ENCODE measurements around the gene KLHDC3. TPM values are rescaled to one million over a fixed set of nuclear protein-coding genes. Genes with fewer than 3 reads are reported as not detected.

KLHDC3 gene, protein sequence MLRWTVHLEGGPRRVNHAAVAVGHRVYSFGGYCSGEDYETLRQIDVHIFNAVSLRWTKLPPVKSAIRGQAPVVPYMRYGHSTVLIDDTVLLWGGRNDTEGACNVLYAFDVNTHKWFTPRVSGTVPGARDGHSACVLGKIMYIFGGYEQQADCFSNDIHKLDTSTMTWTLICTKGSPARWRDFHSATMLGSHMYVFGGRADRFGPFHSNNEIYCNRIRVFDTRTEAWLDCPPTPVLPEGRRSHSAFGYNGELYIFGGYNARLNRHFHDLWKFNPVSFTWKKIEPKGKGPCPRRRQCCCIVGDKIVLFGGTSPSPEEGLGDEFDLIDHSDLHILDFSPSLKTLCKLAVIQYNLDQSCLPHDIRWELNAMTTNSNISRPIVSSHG
- polyA plus RNA-seq (ENCODE audit: insufficient read length): 245 TPM

DNA sequence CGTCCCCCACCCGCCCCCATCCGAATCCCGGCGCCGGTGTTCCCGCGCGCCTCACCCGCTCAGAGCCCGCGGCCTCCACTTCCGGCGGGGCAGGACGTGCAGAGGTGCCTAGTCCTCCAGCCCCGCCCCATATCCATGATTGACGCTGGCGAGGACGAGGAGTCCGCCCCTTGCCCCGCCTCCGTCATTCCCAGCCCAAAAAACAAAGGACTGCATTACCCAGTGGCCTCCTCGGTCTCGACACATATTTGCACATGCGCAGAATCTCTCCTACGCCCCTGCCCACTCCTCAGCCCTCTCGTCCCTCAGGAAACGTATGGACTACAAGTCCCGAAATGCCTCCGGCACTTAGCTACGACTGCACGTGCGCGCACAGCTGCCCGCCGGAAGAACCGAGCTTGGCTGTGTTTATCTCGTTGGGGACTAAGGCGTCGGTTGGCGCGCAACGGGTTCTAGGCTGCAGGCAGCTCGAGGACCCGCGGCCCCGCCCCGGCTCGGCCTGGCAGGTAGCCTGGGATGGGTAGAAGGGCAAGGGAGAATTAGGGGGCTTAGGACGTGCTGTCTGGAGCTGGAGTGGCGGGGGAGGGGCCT is at the start of gene KLHDC3, which contains the start of gene MEA1:
KLHDC3 (plus strand) TSS at position 407 of the 591 bp plus-strand sequence. CDS start 2,944 bp downstream, outside the sequence.
MEA1 (minus strand) TSS at position 104 of the 591 bp plus-strand sequence. CDS start 133 bp downstream, outside the sequence.
- DNase-seq: peak; percentile 99

DNA sequence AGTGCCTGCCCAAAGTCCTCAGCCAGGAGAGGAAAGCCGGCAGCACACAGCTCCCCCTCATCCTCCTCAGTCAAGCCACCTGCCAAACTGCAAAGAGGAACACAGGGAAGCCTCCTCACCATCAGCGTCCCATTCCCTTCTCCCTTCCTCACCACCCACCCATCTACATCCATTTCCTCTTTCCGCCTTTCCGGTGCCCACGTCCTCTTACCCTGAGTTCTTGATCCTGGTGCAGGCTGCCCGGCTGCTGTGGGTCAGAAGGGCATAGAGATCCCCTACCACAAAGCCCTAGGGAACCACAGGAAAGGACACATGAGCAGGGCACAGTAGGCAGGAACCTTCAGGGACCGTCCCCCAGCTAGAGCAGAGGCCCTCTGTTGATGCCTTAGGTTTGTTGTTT is 47.5 kb upstream of the KLHDC3 start:
- DNase-seq: no peak

DNA sequence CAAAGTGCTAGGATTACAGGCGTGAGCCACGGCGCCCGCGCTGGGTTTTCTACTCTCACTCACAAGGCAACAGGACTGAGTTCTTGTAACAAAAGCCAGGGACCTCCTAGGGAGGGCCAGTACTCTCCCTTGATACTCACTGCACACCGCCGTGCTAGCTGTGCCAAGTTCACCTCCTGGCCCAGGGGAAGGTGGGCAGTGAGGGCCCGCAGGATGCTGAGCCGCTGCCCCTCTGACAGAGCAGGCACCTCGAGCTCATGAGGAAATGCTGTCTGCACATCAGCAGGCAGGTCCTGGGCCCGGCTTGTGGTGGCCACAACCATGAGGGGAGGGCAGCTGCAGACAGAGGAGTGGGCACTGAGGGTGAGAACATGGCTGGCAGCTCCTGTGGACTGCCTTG is 46.8 kb upstream of the KLHDC3 start:
- DNase-seq: no peak

DNA sequence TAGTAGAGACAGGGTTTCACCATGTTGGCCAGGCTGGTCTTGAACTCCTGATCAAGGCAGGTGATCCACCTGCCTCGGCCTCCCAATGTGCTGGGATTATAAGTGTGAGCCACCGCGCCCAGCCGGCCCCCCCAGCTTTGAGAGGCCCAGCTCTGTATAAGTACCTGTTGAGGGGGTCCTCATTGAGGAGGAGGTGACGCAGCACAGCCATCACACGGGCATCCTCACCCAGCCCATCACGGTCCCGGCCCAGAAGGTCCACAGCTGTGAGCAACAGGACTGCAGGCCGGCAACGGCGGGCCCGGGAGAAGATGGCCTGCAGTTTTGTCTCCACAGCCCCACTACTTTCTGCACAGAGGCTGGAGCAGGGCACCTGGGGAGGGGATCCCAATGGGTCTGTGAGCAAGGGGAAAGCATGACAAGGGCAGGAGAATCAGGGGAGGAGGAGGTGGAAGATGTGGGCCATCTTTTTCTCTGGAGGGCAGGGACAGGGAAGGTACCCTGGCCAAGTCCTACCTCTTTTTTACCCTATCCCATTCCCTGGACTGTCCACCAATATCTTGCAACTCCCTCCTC is 45.8 kb upstream of the KLHDC3 start:
- DNase-seq: no peak

DNA sequence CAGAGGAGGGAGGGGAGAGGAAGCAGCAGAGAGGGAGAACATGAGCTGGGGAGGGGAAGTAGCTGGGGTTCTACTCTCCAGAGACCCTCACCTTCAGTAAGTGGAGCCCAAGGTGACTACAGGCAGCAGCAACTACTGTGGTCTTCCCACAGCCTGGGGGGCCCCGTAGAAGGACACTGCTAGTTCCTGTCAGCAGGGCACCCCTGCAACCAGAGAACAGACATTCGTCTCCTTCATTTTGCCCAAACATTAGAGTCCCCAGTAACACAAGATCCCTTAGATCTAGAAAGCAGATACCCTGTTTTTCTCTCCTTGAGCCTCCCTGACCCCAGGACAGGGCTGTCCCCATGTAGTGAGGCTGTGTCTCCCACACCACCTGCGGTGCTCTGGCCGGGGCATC is 45.3 kb upstream of the KLHDC3 start:
- no peak for DNase-seq

DNA sequence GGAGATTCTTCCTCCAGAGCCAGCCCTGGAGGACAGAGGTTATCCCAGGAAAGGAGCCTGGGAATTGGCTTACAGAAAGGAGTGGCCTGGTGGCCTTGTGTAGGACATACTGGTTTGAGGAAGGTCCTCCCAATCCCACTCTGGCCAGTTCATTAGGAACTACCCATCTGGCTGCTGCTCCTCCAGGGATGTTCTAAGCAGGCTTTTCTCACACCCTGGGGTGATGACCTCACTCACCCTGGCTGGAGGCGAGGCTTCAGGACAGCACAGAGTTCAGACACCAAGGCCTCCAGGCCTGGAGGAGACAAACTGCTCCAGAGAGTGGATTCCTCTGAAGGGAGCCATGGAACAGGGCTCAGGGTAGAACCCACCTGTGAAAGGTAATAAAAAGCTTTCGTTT is 44.6 kb upstream of the KLHDC3 start:
- DNase-seq: no peak

DNA sequence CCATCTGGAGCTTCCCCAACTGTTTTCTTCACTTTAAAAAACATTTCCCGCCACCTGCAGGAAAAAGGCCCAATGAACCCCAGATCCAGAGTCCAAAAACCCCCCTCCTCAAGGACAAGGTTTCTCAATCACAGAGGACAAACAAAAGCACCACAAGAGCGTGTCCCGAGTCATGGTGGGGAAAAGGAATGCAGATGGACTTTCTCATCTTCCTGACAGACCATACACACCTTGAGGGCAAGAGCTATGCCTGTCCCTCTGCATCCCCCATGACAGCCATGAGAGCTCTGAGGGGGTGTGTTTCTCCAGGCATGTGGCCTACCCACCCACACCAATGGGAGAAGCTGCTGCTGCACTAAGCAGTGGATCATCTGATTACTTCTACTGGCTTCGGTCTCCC is 44.1 kb upstream of the KLHDC3 start:
- DNase-seq: no peak

DNA sequence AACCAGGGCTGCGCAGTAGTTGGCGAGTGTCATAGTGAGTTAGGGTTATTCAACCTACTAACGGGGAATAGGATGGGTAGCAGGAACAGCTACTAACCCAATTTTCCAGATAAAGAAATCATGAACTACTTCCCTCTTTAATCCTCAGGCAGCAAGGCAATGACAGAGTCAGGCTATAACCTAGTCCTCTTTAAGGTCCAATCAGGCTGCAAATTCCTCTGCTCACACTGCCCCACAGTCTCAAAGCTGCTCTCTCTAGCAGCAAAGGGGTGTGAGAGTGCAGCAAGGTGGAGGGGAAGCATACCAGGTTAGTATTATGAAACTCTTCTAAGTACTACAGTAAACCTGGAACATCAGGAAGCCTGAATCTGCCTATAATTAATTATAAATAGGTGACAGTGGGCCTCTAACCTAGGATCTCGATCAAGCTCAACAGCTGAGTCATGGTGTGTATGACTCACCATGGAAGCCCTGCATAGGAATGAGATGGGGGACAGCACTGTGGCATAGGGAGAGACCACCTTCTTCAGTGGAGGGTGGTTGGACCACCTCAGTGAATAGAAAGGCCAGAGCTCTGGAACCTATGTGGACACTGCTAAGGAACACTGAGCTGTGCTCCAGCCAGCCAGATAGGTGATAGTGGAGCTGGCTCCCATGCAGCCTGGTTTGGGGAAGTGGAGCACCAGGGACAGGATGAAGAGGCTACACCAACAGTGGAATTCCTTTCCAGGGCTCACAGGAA is 43.0 kb upstream of the KLHDC3 start:
- no peak for DNase-seq

DNA sequence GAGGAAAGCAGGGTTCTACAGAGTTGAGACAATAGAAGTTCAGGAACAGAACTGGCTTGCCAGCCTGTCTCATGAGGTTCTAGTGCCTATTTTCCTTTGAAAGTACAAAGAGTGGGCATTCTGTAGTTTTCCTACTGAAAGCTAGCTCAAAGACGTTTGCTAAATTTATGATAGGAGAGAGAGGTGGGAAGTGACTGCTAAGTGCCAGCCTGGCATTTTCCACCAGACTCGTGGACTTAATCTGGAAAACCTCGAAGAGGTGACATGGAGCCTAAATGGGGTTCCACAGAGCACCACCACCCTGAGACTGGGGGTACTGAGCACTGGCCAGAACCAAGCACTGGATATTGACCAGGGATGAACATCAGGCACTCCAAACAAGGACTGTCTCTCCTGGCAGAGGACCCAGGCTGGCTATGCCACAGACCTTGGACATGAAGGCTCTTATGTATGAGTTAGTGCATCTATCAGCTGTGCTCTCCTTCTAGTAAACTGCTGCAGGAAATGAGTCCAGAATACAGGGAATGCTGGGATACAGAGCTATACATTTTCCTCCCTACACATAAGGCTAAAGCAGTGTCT is 42.2 kb upstream of the KLHDC3 start:
- no peak for DNase-seq

DNA sequence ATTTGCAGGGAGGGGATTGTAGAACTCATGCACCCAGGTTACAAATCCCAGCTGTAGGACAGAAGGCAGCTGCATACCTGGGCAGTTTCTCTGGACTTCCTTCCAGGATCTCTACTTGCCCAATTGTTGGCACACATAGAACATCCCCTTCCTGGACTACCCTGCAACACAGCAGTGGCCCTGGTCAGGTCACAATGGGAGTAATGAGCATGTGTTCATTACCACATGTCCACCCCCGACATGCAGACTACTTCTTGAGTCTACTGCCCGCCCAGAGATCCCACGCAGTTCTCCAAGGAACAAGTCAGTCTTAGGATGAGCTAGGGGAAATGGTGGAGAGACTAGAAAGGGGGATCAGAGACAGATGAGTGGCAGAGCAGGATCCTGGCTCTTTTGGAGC is 40.1 kb upstream of the KLHDC3 start:
- no peak for DNase-seq

DNA sequence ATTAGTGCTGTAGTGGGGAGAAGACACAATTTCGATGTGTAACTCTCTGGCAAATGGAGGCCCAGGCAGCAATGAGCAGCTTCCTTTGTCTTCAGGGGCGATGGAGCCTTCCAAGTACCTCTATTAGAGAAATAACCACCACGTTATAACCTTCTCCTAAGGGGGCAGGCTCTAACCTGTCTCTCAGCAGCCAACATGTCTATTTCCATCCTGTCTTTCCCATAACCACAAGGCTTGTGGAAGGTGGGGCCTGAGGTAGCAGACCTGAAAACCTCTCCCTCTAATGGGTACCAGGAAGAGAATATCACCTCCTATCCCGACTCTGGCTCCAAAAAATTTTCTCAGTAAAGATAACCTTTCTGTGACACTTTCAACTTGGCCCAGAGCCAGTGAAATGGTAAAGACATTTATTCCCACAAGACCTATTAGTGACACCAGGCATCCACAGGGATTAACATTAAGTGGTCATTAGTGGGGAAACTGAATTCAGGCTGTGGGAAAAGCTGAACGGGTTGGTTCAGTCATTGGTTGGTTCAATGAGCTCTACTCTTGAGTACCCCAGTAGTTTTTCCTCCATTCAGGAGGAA is 39.0 kb upstream of the KLHDC3 start:
- DNase-seq: no peak

DNA sequence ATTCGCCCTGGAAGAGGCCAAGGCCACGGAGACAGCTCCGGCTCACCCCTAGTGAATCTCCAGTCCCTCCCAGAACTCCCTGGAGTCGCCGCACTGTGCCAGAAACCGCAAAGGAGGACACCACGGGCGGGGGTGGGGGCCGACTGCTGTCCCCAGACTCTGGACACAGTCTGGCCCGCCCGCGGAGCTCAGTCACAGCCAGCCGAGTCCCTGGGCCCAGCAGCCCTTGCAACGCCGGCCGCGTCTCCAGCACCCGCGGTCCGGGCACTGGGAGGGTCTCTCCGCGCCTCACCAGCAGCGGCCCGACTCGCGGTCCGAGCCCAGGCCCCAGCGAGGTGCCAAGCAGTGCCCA is 35.6 kb upstream of the KLHDC3 start:
- DNase-seq: no peak

DNA sequence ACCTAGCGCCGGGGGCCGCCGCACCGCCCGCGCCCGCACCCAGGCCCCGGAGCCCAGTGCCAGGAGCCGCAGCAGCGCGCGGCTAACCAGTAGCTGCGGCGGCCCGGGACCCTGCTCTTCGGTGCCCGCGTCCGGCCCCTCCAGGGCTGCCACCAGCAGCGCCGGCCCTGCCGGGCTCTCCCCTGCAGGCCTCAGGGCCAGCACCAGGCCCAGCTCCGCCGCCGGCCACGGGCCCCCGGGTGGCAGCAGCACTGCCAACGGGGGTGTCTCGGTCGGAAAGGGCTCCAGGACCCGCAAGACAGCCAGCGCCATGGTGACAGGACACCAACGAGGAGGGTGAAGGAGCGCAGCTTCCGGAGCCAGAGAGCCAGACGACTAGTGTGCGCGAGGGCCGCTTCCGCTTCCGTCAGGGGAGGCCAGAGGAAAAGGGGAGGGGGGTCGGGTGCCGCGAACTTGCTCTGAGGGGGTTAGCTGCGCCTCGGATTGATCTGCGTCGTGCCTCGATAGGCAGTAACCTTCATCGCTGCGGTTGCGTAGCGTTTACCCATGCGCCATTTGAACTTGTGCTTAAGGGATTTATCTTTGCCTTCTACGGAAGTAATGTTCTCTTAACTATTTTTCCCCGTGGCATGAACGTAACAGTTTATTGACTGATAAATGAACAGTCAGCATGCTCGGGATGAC is 35.1 kb upstream of the KLHDC3 start, which contains the start of gene PEX6:
PEX6 (minus strand) TSS at position 343 of the 684 bp plus-strand sequence; CDS start at position 312, 31 bp downstream.
- peak; percentile 87 for DNase-seq

DNA sequence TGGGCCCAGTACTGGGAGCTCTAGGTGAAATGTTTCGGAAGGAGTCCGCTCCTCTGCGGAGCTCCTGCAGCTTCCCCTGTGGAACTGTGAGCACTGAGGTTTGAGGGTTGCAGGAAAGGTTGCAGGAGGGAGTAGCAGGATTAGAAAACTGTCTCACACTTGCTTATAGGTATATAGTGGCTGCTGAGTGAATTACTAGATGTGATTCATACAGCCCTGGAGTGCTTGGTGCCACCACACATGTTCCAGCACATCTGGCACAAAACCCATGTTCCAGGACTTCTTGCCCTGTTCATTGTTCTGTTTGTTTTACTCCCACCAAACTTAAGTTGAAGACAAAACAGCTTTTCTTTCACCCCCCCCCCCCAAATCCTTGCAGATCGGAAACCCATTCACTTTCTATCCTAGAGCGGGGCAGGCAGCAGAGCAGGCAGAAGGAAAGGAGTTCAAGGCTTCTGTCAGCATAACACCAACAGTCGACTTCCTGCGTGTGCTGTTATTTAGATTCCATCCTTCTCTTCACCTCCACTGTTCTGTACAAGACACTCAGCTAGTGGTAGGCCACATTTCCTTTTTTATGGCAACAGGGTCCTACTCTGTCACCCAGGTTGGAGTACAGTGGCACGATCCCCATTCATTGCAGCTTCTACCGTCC is 34.4 kb upstream of the KLHDC3 start:
- no peak for DNase-seq

DNA sequence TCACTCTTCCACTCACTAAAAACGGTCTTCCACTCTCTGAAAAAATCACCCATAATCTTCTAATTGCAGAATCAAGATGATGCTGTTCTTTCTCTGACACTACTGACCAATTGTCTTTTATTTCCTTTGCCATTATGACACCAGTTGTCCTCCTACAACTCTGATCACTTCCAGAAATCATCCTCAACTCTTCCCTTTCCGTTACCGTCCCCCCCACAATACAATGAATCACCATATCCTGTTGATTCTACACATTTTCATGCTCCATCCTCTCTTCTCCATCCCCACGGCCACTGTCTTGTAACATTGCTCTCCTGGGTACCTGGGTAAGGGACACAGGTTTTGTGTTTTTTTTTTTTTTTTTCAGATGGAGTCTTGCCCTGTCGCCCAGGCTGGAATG is 32.2 kb upstream of the KLHDC3 start:
- DNase-seq: no peak

DNA sequence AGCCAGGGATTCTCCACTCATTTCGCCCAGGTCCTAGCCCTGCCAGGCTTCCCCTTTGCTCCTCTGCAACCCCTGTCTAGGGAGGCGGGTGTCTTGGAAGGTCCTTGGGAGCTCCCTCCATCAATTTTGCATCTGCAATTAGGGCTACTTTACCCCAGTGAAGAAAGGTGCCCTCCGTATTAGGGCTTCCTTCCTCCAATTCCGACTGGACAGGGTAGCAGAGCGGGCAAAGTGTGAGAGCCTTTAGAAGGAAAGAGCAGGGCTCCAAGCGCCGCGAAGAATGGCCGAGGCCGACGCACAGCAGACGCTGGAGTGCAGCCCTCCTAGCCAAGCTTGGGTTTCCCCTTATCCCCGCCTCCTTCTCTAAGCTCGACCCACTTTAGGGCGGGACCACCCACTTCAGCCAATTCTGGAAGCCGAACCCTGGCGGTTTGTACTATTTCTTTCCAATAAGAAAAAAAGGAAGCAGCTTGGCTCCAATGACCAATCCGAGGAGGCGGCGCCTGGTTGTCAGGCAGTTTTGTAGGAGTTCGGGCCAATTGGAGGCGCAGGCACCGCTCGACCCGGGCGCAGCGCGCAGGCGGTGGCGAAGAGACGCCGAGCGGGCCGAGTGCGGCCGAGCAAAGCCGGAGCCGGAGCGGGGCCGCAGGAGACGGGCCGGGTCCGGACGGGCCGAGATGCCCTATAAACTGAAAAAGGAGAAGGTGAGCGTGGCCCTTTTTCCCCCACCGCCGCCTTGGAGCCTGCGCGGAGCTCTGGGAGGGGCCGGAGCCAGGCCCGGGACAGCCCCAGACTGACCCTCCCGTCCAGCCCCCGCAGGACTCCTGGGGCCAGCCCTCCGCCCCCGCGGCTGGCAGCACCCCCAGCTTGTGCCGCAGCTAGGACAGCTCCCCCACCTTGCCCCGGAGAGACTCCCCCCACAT is 29.8 kb upstream of the KLHDC3 start, which contains the start of gene PPP2R5D:
PPP2R5D (plus strand) TSS at position 570 of the 923 bp plus-strand sequence; CDS start at position 678, 108 bp downstream.
- DNase-seq: peak; percentile 97

DNA sequence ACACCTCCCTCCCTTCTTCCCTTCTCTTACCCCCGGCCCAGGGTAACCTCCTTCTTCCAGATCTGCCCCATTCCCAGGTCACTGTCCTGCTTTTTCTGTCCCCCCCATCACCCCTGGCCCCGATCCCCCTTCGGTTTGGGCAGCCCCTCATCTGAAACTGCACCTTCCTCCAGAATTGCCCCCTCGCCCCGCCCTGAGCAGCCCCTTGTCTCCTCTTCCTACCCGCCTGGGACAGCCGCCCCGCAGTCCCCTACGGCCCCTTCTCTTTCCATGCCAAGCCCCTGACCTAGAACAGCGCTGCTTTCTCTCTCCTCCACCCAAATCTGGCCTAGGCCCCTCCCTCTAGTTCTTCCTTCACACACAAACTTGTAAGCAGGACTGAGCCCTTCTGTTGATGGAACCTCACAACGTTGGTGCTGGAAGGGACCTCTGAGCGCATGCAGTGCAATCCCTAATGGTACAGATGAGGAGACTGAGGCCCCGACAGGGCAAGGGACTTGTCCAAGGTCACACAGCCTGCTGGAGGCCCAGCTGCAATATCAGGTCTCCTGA is 29.0 kb upstream of the KLHDC3 start:
- DNase-seq: peak; percentile 24

DNA sequence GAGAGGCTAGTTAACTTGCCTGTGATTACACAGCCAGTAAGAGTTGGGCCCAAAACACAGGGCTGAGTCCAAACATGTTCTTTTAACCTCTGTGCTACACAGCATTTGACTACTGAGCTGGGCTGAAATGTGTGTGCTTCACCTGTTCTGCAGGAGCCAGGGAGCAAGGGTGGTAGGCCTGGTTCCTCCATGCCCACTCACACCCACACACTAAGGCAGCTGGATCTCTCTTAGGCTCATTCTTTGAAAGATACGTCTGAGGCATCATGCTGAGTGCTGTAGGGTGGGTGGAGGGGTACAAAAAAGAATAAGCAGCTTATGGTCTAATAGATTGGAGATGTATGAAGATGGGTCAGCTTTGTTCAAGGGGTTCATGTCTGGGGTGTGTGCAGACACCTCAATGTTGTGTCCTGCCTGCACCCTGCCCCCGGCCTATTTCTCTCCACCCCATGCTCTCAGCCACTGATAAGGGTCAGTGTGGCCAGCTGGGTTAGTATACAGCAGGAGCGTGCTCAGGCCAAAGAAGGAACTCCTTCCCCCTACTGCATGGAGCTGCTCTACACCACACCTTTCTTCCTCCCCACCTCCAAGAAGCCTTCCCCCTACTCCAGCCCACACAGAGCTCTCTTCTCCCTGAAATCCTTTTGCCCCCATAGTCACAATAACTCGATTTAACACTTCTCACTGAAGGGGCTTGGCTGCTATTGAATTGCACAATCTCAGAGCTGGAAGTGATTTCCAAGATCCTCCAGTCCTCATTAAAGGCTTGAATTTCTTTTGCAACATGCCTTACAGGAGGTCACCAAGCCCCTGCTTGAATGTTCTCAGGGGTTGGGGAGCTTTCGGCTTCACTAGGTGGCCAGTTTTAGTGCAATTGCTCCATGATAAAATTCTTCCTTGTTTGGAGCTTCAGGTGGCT is 26.3 kb upstream of the KLHDC3 start:
- DNase-seq: no peak

Measured in hindlimb muscle (tissue), 1 donor.